ACHN (cell line): ENCODE data around the gene PUSL1.
A peak's percentile ranks its signal among the peaks of the same experiment; 100 is the strongest.

Experiments used
- DNase-seq: peaks from one replicate; pipeline ENCODE4 v3.0.0-alpha.2; 2015
- in situ Hi-C: cut with HindIII; loops from 2 replicates; pipeline ENCODE4 v1.10.0; 2017; ENCODE audit warnings: low sequenced_read_pairs, low pct_ligation_motif_present, low pct_unique_long_range_greater_than_20kb

PUSL1 gene

DNA sequence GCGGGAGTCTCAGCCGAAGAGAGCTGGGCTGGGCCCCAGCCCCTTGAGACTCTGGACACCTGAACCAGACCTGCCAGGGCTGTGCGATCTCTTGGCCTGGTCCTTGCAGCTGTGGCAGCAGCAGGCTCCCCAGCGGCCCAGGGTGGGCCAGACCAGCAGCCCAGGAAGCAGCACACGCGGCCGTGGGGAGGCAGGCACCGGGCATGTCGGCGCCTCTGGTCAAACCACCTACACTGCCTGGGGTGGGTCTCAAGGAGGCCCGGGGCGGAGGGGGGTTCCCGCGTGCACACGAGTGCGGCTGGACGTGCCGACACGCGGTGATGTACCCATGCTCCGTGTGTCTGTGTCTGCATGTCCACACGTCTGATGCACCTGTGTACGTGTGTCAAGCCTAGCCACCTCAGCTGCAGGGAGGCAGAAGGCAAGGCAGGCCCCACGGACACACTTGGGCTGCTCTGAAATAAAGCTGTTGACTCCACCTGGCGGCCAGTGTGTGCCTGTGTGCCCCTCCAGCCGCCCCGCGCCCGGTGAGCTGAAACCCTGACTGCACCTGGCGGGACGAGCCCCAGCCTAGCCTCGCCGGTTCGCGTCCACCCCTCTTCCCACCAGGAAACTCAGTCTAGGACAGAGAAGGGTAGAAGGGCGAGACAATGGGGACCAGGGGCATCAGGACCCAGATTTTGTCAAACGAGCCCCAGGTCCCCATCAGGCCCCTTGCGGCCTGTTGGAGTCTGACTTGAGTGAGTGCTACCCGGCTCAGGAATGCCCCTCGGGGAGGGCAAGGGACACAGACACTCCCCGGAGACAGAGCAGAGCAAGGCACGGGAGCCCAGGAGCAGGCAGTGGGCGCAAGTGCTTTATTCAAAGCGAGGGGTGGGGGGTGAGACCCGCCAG, 16.6 kb upstream of the PUSL1 start:
- in situ Hi-C loops: no loop called here
- DNase-seq: peak; percentile 64

DNA sequence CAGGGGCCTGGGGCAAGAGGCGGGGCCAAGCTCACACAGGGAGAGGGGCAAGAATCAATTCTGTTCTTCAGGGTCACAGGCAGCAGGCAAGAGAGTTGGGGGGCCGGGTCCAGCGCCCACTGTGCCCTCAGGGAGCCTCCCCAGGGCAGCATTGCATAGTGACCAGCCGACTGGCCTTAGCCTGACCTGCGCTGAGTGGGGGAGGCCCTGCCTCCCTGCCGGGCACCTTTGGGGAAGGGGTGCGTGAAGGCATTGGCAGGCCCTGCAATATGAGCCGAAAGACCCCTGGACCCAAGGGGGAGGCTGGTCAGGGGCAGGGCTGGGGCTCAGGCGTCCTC, 16.0 kb upstream of the PUSL1 start:
- in situ Hi-C loops: no loop called here
- no peak for DNase-seq

DNA sequence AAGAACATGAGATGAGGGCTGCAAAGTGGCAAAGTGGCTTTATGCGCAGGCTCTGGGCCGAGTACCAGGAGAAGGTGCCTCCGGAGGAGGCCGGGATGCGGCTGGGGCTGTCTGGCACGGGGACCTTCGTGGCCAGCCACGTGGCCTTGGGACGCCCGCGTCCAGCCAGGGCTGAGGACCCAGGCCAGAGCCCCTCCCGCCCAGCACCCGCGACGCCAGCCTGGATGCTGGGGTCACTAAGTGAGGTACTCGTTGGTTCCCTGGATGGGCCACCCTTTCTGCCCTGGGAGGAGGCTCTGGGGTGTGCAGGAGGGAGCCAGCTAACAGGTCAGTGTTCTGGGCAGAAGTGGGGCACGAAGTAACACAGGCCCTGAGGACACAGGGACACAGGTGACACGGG, 15.5 kb upstream of the PUSL1 start:
- in situ Hi-C loops: no loop called here
- no peak for DNase-seq

DNA sequence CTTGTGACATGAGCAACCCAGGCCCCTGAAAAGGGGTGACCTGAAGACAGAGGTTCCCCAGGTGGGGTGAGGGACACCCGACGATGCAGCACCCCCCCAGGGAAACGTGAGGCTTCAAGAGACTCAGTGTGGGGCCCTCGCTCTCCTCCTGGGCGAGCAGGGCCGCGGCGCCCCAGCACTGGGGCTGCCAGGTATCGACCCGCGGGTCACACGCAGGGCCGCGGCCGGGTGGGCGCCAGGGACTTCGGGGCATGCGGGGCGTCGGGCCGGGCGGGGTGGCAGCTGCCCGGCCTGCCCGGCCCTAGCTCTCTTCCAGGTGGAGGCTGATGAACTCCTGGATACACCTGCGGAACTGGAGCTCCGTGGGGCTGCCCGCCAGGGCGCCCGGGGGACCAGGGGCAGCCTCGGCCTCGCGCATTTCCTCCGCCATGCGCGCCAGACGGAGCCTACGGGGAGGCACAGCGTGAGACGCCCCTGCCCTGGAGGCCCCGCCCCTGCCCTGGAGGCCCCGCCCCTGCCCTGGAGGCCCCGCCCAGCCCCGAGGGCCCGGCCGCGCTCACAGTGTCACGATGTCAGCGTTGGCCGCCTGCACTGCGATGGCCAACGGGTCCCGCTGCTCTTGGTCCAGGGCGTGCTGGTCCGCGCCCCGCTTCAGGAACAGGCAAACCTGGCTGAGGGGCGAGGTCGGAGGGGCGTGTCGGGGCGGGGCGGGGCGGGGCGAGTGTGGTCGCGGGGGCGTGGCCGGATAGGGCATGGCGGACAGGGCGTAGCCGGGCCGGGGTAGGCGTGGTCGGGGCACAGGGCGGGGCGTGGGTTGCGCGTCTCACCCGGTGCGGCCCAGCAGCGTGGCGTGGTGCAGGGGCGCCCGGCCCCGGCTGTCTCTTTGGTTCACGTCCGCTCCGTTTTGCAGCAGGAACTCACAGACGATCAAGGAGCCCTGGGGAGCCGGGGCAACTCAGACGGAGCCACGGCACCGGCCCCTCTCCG, 14.8 kb upstream of the PUSL1 start:
- in situ Hi-C loops: no loop called here
- DNase-seq: no peak

- no peak for DNase-seq
- in situ Hi-C loops: no loop called here
These were observed 14.0 kb upstream of the PUSL1 start for GRCh38 chr1:1294250-1294890.

GRCh38 chr1:1295154-1295923, 13.1 kb upstream of the PUSL1 start:
- in situ Hi-C loops: no loop called here
- no peak for DNase-seq

DNA sequence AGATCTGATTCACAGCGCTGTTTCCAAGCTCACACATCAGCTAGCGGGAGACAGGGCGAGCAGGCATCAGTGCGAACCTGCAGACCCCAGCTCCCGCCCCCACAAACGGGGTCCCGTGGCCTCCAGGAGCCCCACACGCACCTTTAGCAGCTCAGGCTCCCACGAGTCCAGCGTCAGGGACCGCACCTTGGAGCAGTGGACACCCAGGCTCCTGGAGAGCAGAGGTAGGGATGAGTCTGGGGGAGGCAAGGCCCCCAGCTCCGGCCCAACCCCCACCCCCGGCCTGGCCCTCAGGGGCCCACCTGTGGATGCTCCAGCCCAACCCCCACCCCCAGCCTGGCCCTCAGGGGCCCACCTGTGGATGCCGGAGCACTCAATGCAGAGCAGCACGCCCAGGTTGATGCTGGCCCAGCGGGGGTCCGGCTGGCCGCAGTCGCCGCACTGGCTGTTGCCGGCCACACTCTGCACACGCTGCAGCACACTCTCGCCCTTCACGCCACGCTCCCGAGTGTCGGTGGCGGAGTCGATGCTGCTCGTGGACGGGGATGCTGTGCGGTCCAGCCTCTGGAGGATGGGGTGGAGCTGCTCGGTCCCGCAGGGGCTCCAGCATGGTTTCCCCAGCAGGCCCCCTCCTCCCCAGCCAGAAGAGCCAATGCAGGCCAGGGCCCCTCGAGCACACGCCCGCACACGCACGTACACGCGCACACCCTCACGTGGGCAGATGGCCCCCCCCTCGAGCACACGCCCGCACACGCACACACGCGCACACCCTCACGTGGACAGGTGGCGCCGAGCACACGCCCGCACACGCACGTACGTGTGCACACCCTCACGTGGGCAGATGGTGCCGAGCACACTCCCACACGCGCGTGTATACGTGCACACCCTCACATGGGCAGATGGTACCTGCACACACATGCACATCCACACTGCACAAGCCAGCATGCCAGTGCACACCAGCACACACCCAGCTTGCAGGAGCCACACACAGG, 12.0 kb upstream of the PUSL1 start:
- DNase-seq: no peak
- in situ Hi-C loops: no loop called here

- in situ Hi-C loops: no loop called here
- DNase-seq: no peak
These were observed 10.5 kb upstream of the PUSL1 start for GRCh38 chr1:1297802-1298424.

DNA sequence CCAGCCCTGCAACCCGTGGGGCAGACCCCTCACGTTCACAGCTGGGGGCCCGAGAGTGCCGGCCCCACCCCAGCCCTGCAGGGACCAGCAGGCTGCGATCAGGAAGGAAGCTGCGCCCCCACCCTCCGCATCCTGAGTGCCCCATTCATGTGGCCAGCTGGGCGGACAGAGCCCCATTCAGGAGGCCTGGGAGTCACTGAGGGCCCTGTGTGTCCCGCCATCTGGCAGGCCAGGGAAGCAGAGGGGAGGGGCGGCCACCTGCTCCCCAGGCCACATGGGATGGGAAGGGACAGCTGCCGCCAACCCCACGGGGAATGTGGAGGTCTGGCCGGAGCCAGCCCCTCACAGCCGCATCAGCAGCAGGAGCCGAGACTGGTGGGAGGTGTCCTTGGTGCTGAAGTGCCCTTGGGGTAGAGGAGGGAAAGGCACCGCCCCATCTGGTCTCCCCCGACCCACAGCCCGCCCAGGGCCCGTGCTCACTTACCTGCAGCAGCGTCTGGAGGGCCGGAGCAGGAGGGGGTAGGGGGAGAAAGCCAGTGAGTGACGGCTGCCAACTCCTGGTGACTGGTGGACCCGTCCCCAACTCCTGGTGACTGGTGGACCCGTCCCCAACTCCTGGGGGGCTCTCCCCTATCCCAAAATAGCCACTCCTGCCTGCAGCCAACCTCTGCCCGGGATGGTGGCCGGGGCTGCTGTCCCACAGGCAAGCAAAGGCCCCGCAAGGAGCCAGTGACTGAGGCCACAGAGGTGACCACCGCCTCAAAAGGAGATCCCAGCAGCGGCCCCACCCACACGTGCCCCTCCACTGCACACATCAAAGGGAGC, 9.3 kb upstream of the PUSL1 start:
- peak; percentile 23 for DNase-seq
- in situ Hi-C loops: no loop called here

DNA sequence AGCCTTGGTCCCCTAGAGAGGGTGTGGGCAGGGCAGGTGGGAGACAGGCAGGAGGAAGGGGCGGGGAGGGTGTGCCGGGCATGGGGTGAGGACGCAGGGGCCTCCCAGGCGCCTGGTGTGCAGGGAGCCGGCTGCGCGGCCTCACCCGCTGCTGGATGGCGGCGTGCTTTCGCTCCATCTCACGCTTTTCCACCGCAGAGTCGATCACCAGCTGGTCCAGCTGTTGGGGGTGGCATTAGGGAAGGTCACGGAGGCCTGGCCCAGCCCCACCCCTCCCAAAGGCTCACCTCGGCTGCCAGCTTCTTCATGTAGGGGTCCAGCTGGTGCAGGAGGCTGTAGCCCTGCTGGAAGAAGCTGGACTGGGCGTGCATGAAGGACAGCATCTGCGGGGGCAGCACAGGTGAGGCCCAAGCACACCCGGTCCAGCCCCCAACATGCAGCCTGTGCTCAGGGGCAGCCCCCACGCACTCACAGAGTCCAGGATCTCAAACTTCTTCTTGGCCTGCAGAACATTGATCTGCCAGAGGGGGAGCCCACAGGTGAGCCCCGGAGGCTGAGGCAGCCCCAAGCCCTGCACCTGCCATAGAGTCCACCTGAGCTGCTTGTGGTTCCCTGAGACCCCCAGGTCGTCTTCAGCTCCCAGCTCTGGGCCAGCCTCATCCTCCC, 8.6 kb upstream of the PUSL1 start:
- in situ Hi-C loops: no loop called here
- DNase-seq: no peak

DNA sequence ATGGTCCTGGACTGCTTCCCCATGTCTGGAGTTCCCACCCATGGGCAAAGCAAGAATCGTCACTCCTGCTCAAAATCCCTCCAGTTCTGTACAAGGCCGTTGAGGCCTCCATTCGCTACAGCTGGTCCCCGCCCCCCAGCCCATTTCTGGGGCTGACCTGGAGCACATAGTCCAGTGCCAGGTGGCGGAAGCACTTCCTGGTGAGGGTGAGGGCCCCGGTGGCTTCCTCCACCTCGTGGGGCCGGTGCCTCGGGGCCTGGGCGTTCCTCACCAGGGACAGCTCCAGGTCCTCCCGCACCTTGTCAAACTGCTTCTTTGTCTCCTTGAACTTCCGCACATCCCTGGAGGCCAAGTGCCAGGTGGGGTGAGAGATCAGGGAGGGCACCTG, 8.1 kb upstream of the PUSL1 start:
- in situ Hi-C loops: no loop called here
- DNase-seq: no peak

DNA sequence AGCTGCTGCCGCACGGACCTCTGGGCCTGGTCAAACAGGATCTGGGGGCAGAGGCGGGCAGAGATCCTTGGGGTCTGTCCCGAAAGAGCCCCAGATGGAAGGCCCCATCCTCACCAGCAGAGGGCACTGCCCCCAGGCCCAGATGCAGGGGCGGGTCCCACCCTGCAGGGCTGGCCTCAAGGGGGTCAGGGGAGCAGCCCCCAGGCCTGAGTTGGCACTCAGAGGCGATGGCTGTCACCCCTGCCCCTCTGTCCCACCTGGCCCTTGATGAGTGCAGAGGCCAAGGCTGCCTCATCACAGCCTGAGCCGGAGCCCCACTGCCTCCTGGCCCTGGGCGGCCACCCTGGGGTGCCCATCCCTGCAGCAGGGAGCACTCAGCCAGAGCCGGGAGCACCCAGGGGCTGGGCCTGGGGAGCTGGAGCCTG, 6.4 kb upstream of the PUSL1 start:
- DNase-seq: no peak
- in situ Hi-C loops: no loop called here

DNA sequence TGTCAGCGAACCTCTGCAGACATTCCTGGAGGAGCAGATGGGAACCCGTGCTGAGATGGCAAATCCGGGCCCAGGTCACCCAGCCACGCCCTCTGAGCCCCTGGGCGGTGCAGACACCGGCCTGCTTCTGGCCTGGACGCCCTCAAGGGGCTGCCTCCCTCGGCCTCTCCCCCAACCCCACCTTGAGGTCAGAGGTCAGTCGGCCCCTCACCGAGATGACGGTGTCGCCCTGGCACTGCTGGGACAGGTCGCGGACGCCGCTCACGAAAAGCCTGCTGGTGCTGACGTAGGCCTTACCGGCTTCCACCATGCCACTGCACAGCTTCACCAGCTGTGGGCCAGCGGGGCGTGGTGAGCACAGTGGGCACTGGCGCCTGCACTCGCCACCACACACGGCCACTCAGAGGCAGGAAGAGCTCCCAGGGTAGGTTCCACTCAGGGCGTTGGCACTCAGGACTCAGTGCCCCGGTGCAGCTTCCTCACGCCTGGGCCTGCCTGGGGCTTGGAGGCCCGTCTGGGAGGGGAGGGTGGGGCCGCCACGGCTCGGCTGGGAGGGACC, 5.4 kb upstream of the PUSL1 start:
- DNase-seq: no peak
- in situ Hi-C loops: no loop called here

GRCh38 chr1:1303736-1304135, 4.7 kb upstream of the PUSL1 start:
- no peak for DNase-seq
- in situ Hi-C loops: no loop called here
